Stimulated activated CD8-positive, alpha-beta memory T cell treated with anti-CD3 and anti-CD28 coated beads, Interleukin-12 subunit alpha, Interleukin-12 subunit beta, amount 100 ng/mL, for 1 hour (primary cell): Measurements from ENCODE around the gene XPA.
A peak's percentile ranks its signal among the peaks of the same experiment; 100 is the strongest.
"Not testable (repeated sequence)": the region's sequence is repeated elsewhere in the genome, so short reads cannot be mapped to it uniquely, and the experiment has no call there.

ENCODE experiments used
- DNase-seq: peaks from one replicate; pipeline ENCODE4 v3.0.0-alpha.2; 2020; ENCODE audit warnings: low read depth

The XPA gene

GRCh38 chr9:97696803-97697601, at the start of gene XPA:
Gene XPA, minus strand, starts transcription at chr9:97697340. Its CDS starts 48 bp downstream, at chr9:97697292.
- peak; percentile 95 for DNase-seq

- DNase-seq, result no peak
Observed at GRCh38 chr9:97744710-97745708, 47.9 kb upstream of the XPA start.

DNA sequence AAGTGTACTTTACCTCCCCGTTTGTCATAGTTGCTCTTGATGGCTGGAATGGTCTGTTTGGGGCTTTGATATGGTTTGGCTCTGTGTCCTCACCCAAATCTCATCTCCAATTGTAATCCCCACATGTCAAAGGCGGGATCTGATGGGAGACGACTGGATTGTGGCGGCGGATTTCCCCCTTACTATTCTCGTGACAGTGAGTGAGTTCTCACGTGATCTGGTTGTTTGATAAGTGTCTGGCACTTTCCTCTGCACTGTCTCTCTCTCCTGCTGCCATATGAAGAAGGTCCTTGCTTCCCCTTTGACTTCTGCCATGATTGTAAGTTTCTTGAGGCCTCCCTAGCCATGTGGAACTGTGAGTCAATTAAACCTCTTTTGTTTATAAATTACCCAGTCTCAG, 46.9 kb upstream of the XPA start:
- not testable (repeated sequence) for DNase-seq

- DNase-seq, result no peak
Observed at GRCh38 chr9:97742545-97742944, 45.4 kb upstream of the XPA start.

GRCh38 chr9:97741947-97742346, 44.8 kb upstream of the XPA start:
- no peak for DNase-seq

DNA sequence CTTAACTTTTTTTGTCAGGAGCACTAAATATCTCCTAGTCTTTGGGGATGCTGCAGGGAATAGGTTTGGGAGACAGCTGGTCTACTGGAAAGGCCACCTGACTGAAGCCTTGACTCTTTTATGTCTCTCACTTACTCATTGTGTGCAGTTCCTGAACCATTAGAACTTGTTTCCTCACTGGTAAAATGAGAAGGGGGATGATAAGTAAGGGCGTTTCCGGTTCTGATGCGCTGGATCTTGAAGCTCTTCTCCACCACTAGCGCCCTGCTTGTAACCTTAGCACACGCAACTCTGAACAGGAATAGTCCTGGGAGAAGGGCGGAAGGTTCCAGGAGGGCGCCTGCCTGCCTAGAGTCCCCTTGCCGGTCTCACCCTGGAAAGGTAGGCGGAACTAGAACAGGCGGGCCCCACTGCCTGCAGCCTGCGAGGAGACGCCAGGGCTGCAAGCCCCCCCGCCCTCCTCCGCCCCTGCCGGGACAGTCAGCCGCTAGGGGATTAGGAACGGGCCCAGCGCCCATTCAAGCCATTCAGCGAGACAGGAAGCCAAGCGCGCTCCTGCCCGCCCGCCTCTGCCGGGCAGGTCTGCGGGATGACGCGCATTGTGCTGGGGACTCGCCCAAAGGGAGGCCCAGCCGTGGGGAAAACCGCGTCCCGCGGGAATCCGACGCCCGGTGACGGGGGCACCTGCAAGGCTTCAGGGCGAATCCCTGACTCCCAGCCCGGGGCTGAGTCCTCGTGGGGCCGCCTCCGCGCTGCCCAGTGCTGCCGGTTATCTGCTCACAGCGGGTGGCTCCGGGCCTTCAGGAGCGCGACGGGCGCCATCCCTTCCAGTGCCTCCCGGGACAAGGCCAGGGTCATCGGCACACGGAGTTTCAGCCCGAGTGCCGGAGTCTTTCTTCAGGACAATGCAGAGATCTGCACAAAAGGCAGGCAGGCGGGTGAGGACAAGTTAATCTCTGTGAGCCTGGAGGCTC, 44.0 kb upstream of the XPA start:
- no peak for DNase-seq

- no peak for DNase-seq
Observed at GRCh38 chr9:97737429-97737828, 40.3 kb upstream of the XPA start.

GRCh38 chr9:97735070-97735600, 38.0 kb upstream of the XPA start:
- no peak for DNase-seq

DNA sequence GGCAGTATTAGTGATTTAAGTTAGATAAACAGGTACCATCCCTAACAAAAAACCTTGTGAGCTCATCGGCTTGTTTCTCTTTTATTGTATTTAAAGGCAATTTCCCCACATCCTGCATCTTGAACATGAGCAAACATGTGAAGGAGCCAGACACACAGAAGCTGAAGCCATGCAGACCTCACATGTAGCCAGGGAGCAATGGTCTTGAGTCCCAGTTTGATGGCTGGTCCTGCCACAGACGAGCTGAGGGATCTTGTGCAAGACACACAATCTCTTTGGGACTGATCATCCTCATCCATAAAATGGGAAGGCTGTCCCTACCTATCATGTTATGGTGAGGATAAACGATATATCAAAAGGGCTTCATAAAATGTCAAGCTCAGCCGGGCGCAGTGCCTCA, 29.6 kb upstream of the XPA start:
- no peak for DNase-seq

- DNase-seq, result no peak
Observed at GRCh38 chr9:97723819-97724218, 26.7 kb upstream of the XPA start.

- DNase-seq, result no peak
Observed at GRCh38 chr9:97722331-97722730, 25.2 kb upstream of the XPA start.

- DNase-seq, result no peak
Observed at GRCh38 chr9:97721396-97721795, 24.3 kb upstream of the XPA start.

- DNase-seq, result no peak
Observed at GRCh38 chr9:97717866-97718265, 20.7 kb upstream of the XPA start.

- DNase-seq, result no peak
Observed at GRCh38 chr9:97714435-97714834, 17.3 kb upstream of the XPA start.

GRCh38 chr9:97711223-97711626, 14.1 kb upstream of the XPA start:
- no peak for DNase-seq

- DNase-seq, result peak; percentile 25
Observed at GRCh38 chr9:97710356-97711222, 13.4 kb upstream of the XPA start.

GRCh38 chr9:97706246-97706645, 9.1 kb upstream of the XPA start:
- no peak for DNase-seq

DNA sequence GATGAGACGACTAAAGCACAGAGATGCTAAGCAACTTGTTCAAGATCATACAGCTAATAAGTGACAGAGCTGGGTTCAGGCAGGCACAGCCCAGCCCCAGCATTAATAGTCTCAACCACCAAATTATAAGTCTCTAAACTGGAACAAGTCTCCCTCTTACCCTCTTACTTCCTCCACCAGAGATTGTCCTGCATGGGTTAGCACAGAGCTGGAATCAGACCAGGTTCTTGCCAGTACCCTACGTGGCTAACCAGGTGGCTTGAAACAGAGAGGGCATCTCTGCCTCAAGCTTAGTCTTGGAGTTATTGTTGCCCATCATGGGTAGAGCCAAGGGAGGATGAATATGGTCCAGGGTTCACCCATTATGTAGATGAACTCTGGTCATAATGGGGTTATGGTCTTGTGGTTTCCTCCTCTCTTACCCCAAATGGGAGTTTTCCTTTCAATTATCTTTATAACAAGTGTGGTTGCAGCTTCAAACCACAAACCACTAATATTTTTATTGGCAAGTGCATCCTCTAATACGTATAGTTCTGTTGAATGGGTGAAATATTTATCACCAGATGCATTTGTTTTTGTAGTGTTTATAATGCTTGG, 8.3 kb upstream of the XPA start:
- no peak for DNase-seq

- DNase-seq, result no peak
Observed at GRCh38 chr9:97704851-97705250, 7.7 kb upstream of the XPA start.

GRCh38 chr9:97704345-97704677, 7.2 kb upstream of the XPA start:
- no peak for DNase-seq
